Adipocyte (in vitro differentiated cells): ENCODE measurements around the gene MRPL28.
A peak's percentile ranks its signal among the peaks of the same experiment; 100 is the strongest.
"Not testable (repeated sequence)": the region's sequence is repeated elsewhere in the genome, so short reads cannot be mapped to it uniquely, and the experiment has no call there.

Source experiments
- DNase-seq: peaks from one replicate; pipeline ENCODE4 v3.0.0-alpha.2; 2015; ENCODE audit warnings: low read depth
- H3K27me3 ChIP-seq: replicated peaks from 2 replicates; pipeline ENCODE4 v1.7.0; 2013; ENCODE audit warnings: mild to moderate bottlenecking, low read length, moderate library complexity; ENCODE audit not compliant: control insufficient read depth, insufficient read depth
- H3K36me3 ChIP-seq: 2 replicates; pipeline ENCODE4 v1.7.0; 2013; ENCODE audit warnings: low read length, mild to moderate bottlenecking, moderate library complexity; ENCODE audit not compliant: control insufficient read depth, insufficient read depth, severe bottlenecking
- H3K4me1 ChIP-seq: 2 replicates; pipeline ENCODE4 v1.7.0; 2013; ENCODE audit warnings: mild to moderate bottlenecking, low read length, moderate library complexity; ENCODE audit not compliant: control insufficient read depth, insufficient read depth
- H3K4me3 ChIP-seq: 2 replicates; pipeline ENCODE4 v1.7.0; 2013; ENCODE audit warnings: mild to moderate bottlenecking, low read length, moderate library complexity
- H3K9ac ChIP-seq: 2 replicates; pipeline ENCODE4 v1.7.0; 2013; ENCODE audit warnings: mild to moderate bottlenecking, low read length, moderate library complexity
- H3K9me3 ChIP-seq: 2 replicates; pipeline ENCODE4 v1.7.0; 2013; ENCODE audit warnings: mild to moderate bottlenecking, low read length, moderate library complexity; ENCODE audit not compliant: control insufficient read depth

Gene MRPL28

DNA sequence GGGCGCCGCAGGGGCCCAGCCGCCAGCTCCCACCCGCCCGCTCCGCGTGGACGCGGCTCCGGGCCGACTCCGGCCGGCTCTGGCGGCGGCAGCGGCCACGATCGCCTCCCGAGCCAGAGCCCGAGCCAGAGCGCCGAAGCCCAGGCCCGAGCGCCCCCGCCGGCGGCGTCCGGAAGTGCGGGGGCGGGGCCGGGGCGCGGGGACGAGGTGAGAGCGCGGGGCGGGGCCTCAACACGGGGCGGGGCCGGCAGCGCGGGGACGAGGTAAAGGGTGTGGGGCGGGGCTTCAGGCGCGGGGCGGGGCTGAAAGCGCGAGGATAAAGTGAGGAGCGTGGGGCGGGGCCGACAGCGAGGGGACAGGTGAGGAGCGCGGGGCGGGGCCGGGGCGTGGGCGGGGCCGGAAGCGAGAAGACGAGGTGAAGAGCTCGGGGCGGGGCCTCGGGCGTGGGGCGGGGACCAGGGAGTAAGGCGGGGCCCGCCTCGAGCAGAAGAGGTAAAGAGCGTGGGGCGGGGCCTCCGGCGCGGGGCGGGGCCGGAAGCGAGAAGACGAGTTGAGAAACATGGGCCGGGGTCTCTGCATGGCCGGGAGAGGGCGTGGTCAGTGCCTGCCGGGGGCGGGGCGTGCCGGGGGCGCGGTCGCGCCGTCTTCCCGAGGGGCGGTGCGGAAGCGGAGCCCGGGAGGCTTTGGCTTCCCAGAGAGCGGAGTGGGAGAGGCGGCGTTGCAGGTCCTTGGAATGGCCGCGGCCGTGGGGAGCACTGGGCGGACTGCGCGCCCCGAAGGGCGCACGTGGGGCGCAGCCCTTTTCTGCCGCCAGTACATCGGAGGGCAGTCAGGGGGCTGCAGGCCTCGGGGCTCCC is 17.6 kb downstream of the MRPL28 start, which contains the start of gene AXIN1:
TSS of gene AXIN1 (minus strand) at position 177 of the 857 bp plus-strand sequence. CDS start 5,698 bp downstream, outside the sequence.
- peak within 1 kb of the TSS; percentile 85 for H3K9ac ChIP-seq
- no peaks in the 10 kb centered on the region for H3K27me3 ChIP-seq
- no peaks in the 10 kb centered on the region for H3K9me3 ChIP-seq
- DNase-seq: peak; percentile 96
- H3K36me3 ChIP-seq: no peaks in the 10 kb centered on the region
- H3K4me1 ChIP-seq: no peaks in the 10 kb centered on the region
- H3K4me3 ChIP-seq: peak within 1 kb of the TSS; percentile 84

DNA sequence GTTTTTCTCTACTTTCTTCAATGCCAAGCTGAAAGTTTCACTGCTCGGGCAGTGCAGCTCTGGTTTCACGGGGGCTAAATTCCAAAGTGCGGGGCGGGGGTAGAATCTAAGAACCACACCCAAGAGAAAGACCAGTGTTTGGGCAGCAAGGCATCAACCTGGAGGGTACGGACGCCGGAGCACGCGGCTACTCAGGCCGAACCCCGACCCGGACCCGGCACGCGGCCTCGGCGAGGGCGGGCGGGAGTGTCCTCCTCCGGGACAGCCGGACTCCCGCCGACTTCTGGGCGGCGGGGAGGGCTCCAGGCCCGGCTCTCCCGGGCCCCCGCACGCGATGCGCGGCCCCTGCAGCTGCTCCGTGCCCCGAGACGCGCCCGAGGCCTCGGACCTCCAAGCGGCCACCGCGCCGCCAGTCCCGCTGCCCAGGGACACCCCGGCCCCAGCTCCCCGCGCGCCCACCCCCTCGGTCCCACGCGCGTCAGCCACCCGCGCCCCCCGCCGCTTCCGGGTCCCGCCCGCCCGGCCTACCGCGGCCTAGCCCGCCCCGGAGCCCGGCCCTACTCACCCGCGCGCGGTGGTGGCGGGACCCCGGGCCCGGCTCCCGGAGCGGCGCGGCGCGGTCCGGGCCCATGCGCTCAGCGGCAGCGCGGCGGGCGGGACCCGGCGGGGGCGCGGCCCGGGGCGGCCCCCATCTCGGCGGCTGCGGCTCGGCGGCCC is 18.4 kb downstream of the MRPL28 start:
- Histone ChIP-seq H3K27me3 (no peaks in the 10 kb centered on the region), H3K4me1 (no peaks in the 10 kb centered on the region), H3K36me3 (no peaks in the 10 kb centered on the region), H3K9me3 (no peaks in the 10 kb centered on the region), H3K4me3 (peak overlapping the region; percentile 84), H3K9ac (peak overlapping the region; percentile 85)
- peak; percentile 64 for DNase-seq

DNA sequence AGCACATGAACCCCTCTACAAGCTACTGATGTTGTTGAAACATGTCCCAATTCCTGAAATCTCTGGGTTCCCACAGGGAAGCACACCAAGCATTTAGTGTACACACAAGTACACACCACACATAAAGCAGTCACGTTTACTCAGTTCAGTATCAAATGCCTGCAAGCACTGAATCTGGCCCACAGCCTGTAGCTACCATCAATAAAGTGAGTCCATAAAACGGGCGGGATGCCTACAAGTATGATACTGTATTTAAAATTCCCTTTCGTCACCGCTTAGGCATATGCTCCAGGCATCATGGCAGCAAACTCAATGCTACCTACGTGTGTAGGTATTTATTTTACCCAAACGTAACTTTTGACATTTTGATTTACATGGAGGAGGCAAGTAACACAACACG is 20.1 kb downstream of the MRPL28 start:
- Histone ChIP-seq H3K4me1 (no peaks in the 10 kb centered on the region), H3K36me3 (peaks cover 11% of the 10 kb centered on the region), H3K9ac (no peak overlapping the region), H3K4me3 (no peak overlapping the region), H3K9me3 (no peaks in the 10 kb centered on the region), H3K27me3 (no peaks in the 10 kb centered on the region)
- DNase-seq: no peak

DNA sequence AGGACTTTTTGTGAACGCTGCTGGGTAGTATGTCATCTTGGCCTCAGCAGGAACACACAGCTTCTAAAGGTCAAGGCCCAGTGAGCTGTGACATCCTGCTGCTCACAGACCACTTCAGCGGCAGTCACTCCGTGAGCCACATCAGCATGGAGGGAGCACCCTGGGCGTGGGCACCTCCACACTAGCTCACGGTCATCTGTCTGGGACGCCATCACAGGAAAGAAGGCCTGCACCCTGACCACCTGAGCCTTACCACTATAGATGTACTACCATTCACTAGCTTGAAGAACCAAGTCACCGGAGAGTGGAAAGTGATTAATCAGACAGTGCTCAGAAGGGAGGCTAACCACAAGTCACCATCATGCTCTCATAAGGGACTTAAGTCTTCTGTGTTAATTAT is 21.1 kb downstream of the MRPL28 start:
- DNase-seq: no peak
- Histone ChIP-seq H3K4me3 (no peak overlapping the region), H3K27me3 (no peaks in the 10 kb centered on the region), H3K9ac (no peak overlapping the region), H3K4me1 (no peaks in the 10 kb centered on the region), H3K36me3 (peaks cover 11% of the 10 kb centered on the region), H3K9me3 (no peaks in the 10 kb centered on the region)

DNA sequence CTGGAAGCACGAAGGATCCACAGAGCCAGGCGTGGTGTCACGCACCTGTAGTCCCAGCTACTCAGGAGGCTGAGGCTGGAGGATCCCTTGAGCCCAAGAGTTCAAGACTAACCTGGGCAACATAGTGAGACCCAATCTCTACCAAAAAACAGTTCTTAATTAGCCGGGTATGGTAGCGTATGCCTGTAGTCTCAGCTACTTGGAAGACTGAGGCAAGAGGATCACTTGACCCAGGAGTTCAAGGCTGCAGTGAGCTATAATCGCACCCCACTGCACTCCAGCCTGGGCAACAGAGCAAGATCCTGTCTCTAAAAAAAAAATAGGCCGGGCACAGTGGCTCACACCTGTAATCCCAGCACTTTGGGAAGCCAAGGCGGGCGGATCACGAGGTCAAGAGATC is 21.8 kb downstream of the MRPL28 start:
- not testable (repeated sequence) for DNase-seq, H3K9ac ChIP-seq, H3K9me3 ChIP-seq, H3K4me3 ChIP-seq, H3K27me3 ChIP-seq, H3K4me1 ChIP-seq
- peaks cover 11% of the 10 kb centered on the region for H3K36me3 ChIP-seq

DNA sequence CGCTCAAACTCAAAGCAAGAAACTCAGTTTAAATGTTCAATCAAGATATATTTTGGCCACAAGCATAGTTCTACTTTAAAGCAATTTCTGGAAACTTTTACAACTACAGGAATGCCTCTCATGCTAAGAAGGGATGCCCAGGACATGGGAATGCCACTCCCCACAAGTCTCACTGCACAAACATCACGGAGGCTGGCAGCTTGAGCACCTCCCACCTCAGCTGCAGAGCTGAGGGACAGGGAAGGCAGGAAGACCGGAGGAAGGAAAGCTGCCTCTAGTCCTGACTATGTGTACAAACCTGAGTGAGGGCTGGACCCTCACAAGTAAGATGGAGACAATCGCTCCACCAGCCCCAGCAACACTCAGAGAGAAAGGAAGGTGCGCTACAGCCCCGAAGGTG is 23.1 kb downstream of the MRPL28 start:
- peaks cover 11% of the 10 kb centered on the region for H3K36me3 ChIP-seq
- H3K4me1 ChIP-seq: no peaks in the 10 kb centered on the region
- no peaks in the 10 kb centered on the region for H3K9me3 ChIP-seq
- H3K27me3 ChIP-seq: no peaks in the 10 kb centered on the region
- no peak for DNase-seq
- H3K9ac ChIP-seq: no peak overlapping the region
- H3K4me3 ChIP-seq: no peak overlapping the region

DNA sequence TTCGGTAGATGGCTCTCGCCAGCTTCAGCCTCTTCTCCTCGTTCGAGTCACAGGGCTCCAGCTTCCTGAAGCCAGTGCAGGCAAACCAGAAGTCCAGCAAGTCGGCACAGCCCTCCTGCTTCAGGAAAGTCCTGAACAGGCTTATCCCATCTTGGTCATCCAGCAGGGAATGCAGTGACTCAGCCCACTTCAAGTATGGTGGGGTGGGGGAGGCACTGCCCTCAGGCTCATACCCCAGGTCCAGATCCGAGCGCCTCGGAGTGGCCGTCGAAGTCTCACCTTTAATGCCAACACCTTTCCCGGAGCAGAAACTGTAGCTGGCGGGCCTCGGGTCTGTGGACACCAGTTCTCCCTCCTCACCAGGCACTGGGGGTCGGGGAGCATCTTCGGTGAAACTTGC is 23.8 kb downstream of the MRPL28 start:
- H3K36me3 ChIP-seq: peaks cover 11% of the 10 kb centered on the region

DNA sequence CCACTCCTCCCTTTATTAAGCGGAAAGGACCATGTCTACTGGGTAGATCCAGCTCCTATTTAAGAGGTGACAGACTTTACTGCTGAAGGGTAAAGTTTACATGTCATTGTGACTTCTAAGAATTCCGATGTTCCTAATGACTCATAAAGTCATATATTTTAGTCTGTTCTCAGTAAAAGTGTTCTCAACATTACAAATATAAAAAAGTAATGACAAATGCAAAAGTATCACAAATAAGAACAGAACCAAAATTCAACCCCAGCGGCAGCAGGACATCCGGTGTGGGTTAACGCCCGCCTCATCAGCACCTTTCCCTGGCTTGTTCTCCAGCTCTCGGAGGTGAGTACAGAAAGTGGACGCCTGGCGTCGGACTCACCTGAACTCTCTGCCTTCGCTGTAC is 24.6 kb downstream of the MRPL28 start:
- H3K36me3 ChIP-seq: peaks cover 11% of the 10 kb centered on the region
- no peaks in the 10 kb centered on the region for H3K9me3 ChIP-seq
- H3K4me1 ChIP-seq: no peaks in the 10 kb centered on the region
- H3K9ac ChIP-seq: no peak overlapping the region
- no peak overlapping the region for H3K4me3 ChIP-seq
- H3K27me3 ChIP-seq: no peaks in the 10 kb centered on the region
- no peak for DNase-seq

More for the DNA sequence above, 23.8 kb downstream of the MRPL28 start:
- no peaks in the 10 kb centered on the region for H3K27me3 ChIP-seq
- H3K9me3 ChIP-seq: no peaks in the 10 kb centered on the region
- no peak overlapping the region for H3K4me3 ChIP-seq
- H3K4me1 ChIP-seq: no peaks in the 10 kb centered on the region
- H3K9ac ChIP-seq: no peak overlapping the region
- no peak for DNase-seq

DNA sequence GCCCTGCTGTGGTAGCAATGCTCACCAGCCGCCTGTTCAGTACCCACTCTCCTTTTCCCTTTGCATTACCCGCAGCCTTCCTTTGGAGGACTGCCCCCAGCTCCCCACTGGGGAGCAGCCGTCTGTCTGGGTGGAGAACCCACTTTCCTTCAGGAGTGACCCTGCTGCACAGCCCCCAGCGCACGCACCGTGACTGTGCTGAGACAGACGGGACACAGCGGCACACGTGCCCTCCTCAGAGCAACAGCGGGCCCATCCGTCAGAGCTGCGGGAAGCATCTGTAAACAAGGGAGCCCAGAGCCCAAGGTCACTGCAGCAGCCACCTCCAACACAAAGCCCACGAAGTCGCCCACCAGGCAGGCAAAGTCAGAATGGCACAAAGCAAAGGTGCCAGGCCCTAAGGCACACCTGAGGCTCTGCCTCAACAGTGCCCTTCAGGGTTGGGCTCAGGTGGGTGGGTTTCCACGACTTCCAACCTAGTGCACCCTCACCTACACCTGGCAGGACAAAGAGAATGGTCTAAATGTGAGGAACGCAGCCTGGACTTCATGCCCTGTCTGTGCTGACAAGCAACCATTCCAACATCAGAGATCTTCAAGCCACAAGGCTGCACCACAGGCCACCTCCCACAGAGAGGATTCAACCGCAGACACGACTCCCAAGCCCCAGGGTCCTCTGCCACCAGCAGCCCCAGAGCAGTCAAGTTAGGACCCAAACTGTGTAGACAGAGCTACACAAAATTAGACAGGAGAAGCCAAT is 27.7 kb downstream of the MRPL28 start:
- Histone ChIP-seq H3K9me3 (no peaks in the 10 kb centered on the region), H3K9ac (no peak overlapping the region), H3K4me1 (no peaks in the 10 kb centered on the region), H3K4me3 (no peak overlapping the region), H3K27me3 (no peaks in the 10 kb centered on the region), H3K36me3 (peaks cover 11% of the 10 kb centered on the region)
- DNase-seq: no peak

DNA sequence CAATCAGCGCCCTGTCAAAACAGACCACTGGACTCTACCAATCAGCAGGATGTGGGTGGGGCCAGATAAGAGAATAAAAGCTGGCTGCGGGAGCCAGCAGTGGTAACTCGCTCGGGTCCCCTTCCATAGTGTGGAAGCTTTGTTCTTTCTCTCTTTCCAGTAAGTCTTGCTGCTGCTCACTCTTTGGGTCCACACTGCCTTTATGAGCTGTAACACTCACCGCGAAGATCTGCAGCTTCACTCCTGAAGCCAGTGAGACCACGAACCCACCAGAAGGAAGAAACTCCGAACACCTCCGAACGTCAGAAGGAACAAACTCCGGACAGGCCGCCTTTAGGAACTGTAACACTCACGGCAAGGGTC is 28.4 kb downstream of the MRPL28 start:
- not testable (repeated sequence) for H3K4me3 ChIP-seq, H3K9ac ChIP-seq, DNase-seq, H3K9me3 ChIP-seq, H3K4me1 ChIP-seq, H3K27me3 ChIP-seq
- H3K36me3 ChIP-seq: peaks cover 11% of the 10 kb centered on the region
